GM19395 (cell line): ENCODE measurements around the gene CYB561A3.

Source experiments
- ATAC-seq: cut with Tn5 transposase; IDR thresholded peaks from one replicate; pipeline ENCODE4 v1.9.1; 2021; ENCODE audit warnings: mild to moderate bottlenecking, moderate library complexity; ENCODE audit not compliant: unreplicated experiment

CYB561A3 gene

DNA sequence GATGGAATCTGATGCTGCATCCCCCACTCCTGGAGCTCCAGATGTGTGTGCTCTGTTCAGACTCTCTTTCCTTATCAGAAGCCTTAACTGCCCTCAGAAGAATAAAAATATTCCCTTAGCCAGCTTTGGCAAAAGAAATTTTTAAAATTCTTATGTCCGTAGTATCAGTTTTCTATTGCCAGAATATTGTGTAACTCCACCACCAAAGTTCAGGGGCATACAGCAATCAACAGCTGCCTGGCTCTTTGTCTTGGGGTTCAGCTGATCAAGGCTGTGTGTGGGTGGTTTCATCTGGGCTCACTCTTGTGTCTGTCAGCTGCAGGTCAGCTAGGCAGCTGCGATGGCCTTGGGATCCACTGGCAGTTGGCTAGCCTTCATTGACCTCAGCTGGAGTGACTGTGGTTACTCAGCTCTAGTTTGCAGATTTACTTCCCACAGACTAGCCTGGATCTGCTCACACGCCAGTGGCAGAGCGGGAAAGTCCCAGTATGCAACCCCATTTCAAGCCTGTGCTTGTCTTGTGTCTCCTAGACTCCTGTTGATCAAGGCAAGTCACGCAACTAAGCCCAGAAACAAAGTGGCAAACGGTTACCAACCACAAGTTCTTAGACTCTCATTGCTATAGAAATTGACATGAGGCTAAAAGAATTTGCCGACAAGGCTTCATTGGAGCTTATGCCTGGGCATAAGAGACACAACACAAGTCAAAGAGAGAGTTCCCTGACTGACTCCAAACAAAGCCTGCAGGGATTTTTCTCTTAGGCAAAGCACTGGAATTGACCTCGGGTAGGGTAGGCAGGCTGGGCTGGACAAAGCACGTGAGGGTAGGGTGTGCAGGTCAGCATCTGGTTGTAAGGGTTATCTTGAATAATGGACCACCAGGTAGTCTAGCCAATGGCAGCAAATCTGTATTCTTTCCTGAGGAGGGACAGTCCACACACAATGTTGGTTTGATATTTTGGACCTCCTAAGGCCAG is 8.0 kb upstream of the CYB561A3 start:
- no peak for ATAC-seq

DNA sequence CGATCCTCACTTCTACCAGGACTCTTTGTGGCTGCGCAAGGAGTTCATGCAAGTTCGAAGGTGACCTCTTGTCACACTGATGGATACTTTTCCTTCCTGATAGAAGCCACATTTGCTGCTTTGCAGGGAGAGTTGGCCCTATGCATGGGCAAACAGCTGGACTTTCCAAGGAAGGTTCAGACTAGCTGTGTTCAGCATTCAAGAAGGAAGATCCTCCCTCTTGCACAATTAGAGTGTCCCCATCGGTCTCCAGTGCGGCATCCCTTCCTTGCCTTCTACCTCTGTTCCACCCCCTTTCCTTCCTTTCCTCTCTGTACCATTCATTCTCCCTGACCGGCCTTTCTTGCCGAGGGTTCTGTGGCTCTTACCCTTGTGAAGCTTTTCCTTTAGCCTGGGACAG is 7.0 kb upstream of the CYB561A3 start:
- ATAC-seq = no peak

DNA sequence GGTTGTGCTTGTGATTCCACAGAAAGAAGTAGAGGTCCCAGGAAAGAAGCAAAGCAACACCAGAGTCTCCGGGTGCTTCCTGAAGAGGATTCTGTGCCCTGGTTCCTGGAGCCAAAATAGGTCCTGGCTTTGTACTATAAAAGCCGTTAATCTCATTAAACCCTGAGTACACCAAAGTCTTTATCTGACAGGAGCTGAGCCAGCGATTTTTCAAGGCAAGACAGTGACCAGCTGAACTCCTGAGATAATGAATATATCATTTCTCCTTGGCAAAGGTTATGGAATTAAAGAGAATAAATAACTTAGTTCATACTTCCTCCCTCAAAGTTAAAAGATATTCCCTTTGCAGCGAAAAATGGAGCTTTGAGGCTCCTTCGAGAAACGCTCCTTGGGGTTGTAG is 5.7 kb upstream of the CYB561A3 start:
- no peak for ATAC-seq

DNA sequence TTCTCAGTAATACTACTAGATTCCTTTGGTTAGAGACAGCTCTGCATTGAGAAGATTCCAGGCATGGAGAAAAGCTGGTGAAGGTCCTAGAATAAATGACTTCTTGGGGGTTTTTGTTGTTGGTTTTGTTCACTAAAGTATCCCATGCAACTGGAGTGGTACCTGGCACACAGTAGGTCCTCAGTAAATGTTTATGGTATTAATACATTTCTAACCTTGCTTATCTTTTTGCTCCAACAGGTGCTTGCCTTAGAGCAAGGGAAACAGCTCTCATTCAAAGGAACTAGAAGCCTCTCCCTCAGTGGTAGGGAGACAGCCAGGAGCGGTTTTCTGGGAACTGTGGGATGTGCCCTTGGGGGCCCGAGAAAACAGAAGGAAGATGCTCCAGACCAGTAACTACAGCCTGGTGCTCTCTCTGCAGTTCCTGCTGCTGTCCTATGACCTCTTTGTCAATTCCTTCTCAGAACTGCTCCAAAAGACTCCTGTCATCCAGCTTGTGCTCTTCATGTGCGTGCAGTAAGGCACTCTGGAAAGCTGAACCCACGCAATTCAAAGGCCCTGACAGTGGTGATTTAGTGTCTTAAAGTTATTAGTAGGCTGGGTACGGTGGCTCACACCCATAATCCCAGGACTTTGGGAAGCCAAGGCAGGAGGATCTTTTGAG is 2.5 kb upstream of the CYB561A3 start:
- ATAC-seq = no peak

DNA sequence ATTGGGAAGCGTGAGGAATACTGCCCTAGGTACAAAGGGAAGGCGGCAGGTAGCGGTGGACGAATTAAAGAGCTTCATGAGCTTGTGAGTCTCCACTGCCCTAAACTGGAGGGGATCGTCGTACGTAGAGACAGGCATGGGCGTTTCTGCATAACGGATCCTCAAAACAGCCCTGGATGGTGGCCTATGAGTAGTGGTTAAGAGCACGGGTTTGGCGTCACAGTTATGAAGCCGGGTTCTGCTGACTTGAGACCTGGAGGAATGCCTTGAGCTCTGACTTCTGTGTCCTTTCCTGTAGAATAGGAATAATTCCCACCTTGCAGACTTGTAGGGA is 827 bp upstream of the CYB561A3 start:
- ATAC-seq = peak; percentile 5

DNA sequence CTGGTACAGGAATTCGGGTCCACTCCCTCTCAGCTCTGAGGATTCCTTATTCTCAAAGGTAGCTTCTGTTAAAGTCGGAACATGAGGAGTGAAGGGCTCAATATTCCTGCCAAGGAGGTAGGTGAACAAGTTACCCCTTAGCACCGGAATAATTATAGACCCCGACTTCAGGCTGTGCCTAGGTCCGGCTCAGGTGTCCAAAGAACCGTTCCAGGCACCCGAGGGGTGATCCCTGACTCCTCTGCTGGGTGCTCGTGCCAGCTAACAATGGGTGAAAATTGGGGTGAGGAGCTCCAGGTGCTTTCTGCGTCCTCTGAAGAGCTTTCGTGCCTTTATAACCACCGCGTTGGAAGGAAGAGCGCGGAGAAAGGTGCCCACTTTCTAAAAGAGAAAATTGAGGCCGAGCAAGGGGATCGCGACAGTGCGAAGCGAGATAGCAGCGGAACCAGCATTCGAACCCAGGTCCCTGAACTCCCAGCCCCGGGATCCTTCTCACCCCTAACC is 393 bp downstream of the CYB561A3 start:
- peak; percentile 0 for ATAC-seq

DNA sequence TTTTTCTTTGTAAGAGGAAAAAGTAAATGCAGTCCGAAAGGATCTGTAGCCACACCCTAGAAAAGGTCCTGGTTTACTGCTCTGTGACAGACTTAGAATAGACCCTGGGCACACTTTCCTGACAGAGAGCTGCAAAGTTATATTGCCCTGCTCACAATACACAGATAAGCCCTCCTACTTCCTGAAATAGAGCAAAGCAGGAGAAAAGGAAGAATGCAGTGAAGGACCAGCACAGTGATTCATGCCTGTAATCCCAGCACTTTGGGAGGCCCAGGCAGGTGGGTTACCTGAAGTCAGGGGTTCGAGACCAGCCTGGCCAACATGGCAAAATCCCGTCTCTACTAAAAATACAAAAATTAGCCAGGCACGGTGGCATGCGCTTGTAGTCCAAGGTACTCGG is 2.2 kb downstream of the CYB561A3 start:
- no peak for ATAC-seq

DNA sequence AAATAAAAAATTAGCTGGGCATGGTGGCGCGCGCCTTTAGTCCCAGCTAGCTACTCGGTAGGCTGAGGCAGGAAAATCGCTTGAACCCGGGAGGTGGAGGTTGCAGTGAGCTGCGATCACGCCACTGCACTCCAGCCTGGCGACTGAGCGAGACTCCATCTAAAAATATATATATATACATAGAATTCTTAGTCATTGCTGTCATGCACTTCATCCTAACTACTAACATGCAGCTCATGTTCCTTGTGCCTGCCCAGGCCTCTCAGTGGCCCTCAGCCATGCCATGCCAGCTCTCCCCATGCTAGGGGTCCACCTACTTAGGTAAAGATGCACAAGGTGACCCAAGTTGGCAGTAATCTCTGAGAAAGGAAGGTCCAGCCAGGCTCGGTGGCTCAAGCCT is 3.1 kb downstream of the CYB561A3 start:
- ATAC-seq = no peak

DNA sequence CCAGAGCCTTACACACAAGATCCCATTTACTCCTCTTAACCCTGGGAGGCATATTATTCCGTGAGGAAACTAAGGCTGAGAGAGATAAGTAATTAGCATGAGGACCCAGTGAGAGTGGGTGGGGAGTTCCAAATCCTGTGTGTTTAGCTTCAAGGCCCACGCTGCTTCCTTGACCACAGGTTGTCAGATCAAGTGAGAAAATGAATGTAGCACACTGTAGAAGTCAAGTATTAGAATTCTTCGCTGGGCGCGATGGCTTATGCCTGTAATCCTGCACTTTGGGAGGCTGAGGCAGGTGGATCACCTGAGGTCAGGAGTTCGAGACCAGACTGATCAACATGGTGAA is 3.8 kb downstream of the CYB561A3 start:
- ATAC-seq = no peak

DNA sequence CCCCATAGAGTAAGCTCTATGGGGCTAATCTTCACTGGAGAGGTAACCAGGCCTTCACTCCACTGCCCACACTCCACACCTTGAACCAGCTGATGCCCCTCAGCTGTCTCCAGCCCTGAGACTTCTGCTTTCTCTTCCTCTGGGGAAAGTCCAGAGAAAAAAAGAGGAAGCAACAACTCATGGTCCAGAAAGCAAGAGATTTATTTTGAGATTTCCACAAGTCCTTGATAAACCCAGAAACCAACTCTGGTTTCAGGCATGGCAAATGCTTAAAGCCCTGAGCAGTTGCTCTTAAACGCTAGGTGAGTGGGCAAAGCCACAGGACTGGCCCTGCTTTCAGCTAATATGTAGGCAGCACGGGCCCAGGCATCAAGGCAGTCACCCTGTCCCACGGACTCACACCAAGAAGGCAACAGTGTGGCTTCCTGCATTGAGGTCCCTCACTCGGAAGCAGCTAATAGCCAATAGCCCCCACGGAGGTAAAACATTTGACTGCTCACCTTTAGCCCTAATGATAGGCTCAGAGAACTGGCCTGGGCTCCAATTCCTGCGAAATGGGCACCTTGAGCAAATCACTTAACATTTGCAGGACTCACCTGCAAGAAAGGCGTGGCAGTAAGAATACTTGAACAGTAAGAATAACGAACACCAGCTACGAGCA is 4.3 kb downstream of the CYB561A3 start:
- ATAC-seq = peak; percentile 47

DNA sequence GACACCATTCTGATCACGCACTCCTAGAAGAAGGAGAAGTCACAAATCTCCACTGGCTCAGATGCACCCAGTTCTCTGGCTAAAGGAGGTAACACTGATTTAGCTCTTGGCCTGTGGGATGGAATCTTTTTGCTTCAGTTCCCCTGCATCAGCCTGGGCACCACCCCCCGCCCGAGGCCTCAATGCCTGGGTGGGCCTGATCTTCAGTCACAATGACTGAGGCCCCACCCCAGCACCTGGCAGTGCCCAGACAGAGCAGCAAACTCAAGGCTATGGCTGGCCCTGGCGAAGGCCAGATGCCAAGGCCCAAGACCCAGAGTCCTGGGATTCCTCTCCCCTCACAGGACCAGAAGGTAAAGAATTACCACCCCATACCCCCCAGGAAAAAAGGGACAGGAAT is 5.0 kb downstream of the CYB561A3 start:
- no peak for ATAC-seq

DNA sequence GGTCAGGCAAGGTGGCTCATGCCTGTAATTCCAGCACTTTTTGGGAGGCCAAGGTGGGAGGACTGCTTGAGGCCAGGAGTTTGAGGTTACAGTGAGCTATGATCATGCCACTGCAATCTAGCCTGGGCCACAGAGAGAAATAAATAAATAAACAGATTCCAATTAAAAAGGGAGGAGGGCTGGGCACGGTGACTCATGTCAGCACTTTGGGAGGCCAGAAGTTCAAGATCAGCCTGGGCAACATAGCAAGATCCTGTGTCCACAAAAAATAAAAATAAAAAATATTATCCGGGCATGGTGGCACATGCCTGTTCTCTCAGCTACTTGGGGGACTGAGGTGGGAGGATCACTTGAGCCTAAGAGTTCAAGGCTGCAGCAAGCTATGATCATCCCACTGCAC is 7.5 kb downstream of the CYB561A3 start:
- no peak for ATAC-seq

DNA sequence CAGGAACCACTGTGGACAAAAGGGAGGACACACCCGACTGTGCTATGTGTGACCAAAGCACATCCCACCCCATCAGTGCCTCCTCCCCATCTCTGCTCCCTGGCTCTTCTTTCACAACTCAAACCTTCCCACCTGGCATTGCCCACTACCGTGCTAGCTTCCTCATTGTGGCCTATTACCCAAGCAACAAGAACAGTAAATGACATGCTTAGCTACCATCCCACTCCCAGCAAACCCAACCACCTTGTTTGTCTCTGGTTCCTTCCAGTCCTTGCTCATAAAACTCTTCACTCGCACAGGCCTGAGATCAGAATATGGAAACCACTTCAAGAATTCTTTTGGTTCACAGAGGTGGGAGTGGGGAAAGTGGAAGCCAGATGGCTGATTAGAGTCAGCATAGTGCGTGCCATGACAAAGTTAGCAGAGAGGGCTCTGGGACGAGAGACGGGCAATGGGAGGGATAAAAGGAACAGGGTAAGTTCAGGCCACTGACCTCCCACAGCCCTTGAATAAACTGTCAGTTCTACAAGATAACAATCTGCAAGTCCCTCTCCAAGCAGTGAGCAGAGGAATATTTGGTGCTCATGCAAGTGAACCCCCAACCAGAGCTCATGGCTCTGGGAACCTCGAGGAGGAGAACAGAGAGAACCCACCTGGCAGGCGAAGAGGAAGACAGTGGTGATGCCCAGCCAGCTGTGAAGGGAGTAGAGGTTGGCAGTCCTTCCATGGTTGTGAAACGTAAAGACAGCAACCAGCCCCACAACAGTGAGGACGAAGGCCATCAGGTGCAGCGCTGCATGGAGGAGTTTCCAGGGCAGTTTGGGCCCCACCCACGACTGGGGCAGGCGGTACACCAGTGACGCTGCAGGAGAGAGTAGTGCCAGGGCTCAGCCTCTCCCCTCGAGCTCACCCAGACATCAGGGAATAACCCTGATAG is 8.3 kb downstream of the CYB561A3 start:
- no peak for ATAC-seq

DNA sequence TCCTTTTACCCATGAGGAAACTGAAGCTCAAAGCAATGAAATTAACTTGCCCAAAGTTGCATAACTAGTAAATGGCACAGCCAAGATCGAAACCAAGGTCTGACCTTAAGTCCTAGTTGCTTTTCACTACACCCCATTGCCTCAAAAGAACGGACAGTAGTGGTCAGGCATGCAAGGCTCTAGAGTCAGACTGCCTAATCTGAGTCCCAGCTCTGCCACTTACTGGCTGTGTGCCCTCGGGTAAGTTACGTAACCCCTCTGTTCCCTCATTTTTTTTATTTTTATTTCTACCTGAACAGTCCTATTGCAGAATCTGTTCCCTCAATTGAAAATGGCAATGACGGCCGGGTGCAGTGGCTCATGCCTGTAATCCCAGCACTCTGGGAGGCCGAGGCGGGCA is 9.6 kb downstream of the CYB561A3 start:
- no peak for ATAC-seq

DNA sequence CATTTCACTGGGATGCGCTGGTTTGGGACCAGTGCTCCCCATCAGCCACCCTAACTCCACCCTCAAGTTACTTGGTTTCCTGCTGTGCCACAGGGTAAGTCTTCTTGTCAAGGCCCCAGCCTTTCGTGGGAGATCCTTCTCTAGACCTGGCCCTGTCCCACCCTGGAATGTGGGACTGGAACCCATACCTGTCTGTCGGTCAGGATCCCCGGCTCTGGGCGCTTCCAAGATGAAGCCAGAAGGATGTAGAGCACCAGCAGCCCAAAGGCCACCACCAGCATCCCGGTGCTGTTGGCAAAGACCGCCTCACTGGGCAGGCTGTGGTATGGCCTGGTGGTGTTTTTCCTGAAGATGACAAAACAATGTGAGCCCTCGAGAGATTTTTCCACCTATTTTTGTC is 10.9 kb downstream of the CYB561A3 start:
- no peak for ATAC-seq

DNA sequence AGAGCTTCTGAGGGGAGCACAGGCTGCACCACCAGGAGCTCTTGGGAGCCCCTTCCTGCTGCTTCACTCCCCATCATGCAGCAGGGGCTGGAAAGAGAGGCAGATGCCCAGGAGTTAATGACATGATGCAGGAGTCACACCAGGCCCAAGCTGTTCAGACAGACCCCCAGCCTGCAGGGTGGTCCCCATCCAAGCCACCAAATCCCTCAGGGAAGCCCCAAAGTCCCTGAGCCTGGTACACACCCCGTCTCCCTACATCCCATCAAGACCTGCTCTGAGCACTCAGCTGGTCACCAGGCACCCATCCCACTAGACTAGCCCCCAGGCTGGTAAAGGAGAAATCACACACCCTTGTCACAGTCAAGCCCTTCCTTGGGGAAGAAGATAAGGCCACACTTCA is 11.3 kb downstream of the CYB561A3 start:
- no peak for ATAC-seq

DNA sequence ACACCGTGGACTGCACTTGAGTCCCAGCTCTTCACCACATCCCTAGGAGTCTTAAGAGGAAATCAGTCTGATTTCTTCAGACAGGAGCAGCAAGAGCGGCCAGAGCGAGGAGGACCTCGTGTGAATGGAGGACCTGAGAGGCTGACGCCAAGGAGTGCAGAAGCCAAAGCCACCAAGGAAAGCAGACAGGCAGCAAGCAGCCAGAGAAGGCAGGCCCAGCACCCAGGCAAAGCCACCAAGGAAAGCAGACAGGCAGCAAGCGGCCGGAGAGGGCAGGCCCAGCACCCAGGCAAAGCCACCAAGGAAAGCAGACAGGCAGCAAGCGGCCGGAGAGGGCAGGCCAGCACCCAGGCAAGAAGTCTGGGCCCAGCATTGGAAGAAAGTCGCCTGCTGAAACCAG is 11.8 kb downstream of the CYB561A3 start:
- ATAC-seq = no peak

DNA sequence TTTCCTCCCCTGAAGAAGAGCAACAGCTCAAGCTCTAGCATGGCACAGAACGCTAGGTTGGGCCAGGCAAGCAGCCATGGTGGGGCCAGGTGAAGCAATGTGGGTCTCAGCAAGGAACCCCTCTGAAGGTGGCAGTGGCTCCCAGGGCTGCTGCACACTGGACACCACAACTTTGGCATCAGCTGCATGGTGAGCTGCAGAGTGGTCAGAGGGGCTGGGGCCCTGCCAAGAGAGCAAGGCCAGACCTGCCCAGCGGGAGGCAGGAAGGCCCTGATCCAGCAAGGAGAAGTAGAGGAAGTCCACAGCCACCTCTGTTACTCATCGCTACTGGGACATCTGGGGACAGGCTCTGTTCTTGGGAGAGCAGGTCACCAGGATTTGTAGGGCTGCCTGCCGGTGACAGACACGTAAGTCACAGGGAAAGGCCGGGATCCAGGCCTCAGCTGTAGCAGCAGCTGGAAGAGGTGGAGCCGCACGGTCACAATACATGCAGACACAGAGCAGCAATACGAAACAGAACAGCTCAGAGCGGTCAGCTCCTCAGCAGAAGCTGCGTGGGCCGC is 12.4 kb downstream of the CYB561A3 start:
- ATAC-seq = no peak

DNA sequence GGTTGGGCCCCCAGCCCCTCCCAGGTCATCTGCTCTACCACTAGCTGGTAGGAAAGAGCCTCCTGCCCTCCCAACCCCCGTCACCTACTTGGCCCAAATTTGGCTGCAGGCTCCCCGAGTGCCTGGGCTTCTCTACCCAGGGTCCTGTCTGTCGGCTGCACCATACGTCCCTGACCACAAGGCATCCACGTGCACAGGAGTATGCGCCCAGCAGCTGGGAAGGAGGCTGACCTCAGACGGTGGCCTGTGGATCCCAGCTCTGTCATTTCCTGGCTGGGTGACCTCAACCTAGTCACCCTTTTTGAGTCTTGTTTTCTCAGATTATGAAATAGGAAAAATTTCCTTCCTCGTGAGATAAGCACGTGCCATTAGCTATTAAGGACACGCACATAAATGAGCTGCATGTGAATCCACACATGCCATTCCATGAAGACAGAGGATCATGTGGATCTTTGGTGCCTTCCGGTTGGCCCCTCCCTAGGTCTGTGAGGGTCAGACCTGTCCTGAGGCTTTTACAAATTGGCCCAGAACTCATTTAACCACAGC is 13.7 kb downstream of the CYB561A3 start:
- ATAC-seq = no peak
